Measurements from ENCODE around the gene PIK3CD. TPM values are rescaled to one million over a fixed set of nuclear protein-coding genes. Genes with fewer than 3 reads are reported as not detected.

PIK3CD gene
- total and polyA plus RNA-seq, 2 of the 8 experiments (the other 6 are each of a cell fraction or from before 2014, with no cell fraction given) = 20.6 to 24.1 TPM

- Histone ChIP-seq H4K8ac (ENCODE audit: extremely low read depth, insufficient read depth, low read length) (no peak overlapping the region), H3K18ac (ENCODE audit: extremely low read depth, low read length) (no peak overlapping the region), H3K36me3 (ENCODE audit: control insufficient read depth in 2 of 4, insufficient read depth in 4 of 4, low read length in 3 of 4) (peaks cover 8 to 28% (median 17%) of the 10 kb centered on the region in 4 experiments; a peak in 5 of 8 replicates), H3K9me3 (ENCODE audit: insufficient read depth in 2 of 2, low read depth in 1 of 2, low read length in 1 of 2) (no peaks in the 10 kb centered on the region), H3K14ac (ENCODE audit: insufficient read length) (no peak overlapping the region), H3K4me3 (ENCODE audit: extremely low read depth in 1 of 4, insufficient read depth in 2 of 4, low read depth in 3 of 4, low read length in 4 of 4) (no peak overlapping the region), H3K79me1 (ENCODE audit: low read depth, low read length) (no peaks in the 10 kb centered on the region; the same call in 1 of the 2 replicates), H2BK15ac (ENCODE audit: low read length) (no peak overlapping the region), H2BK120ac (replicated peaks; ENCODE audit: low read depth, low read length) (no peak overlapping the region), H4K20me1 (replicated peaks in 1 of 2; ENCODE audit: control insufficient read depth in 1 of 2, insufficient read depth in 2 of 2, low read length in 2 of 2) (peaks cover 0 to 8% of the 10 kb centered on the region in 2 experiments), H4K5ac (ENCODE audit: insufficient read length, low read depth, low read length) (no peak overlapping the region), H3K27ac (ENCODE audit: low read depth, low read length) (no peak overlapping the region), H4K91ac (replicated peaks; ENCODE audit: insufficient read length, low read length) (no peak overlapping the region), H3K9ac (replicated peaks in 1 of 4; ENCODE audit: extremely low read depth in 1 of 4, low read depth in 3 of 4, low read length in 3 of 4) (no peak overlapping the region), H2AFZ (ENCODE audit: low read length) (no peak overlapping the region), H3K4me2 (ENCODE audit: insufficient read depth in 1 of 2, low read depth in 2 of 2, low read length in 2 of 2) (no peak overlapping the region), H3K27me3 (replicated peaks in 1 of 4; ENCODE audit: control insufficient read depth in 3 of 4, extremely low read depth in 1 of 4, insufficient read depth in 3 of 4, low read length in 3 of 4) (no peaks in the 10 kb centered on the region), H3K56ac (replicated peaks; ENCODE audit: insufficient read length, low read depth, low read length) (no peak overlapping the region), H3K23me2 (ENCODE audit: low read depth, low read length) (no peaks in the 10 kb centered on the region), H2AK5ac (ENCODE audit: low read depth, low read length) (no peak overlapping the region), H3K4ac (replicated peaks; ENCODE audit: insufficient read length, low read depth, low read length) (no peak overlapping the region), H3K4me1 (replicated peaks in 1 of 4; ENCODE audit: control insufficient read depth in 3 of 4, insufficient read depth in 4 of 4, low read length in 3 of 4) (no peaks in the 10 kb centered on the region), H3K79me2 (ENCODE audit: control insufficient read depth in 1 of 2, insufficient read depth in 2 of 2, low read length in 2 of 2) (no peaks in the 10 kb centered on the region), H2BK20ac (ENCODE audit: low read length) (no peak overlapping the region), H2BK5ac (ENCODE audit: low read depth, low read length) (no peak overlapping the region), H2BK12ac (ENCODE audit: low read depth, low read length) (no peak overlapping the region), H3K23ac (ENCODE audit: insufficient read length) (no peak overlapping the region)
- TF ChIP-seq GTF2F1 (IDR thresholded peaks at IDR 0.05; ENCODE audit: borderline replicate concordance, low read depth, low read length) (no peak), GABPA (IDR thresholded peaks at IDR 0.05; ENCODE audit: borderline replicate concordance, insufficient read depth, low read length) (no peak), POLR2AphosphoS5 (IDR thresholded peaks at IDR 0.05; ENCODE audit: low read depth, low read length) (no peak), POU5F1 (IDR thresholded peaks at IDR 0.05; ENCODE audit: low read depth, low read length) (no peak), TAF7 (optimal IDR thresholded peaks at IDR 0.05; ENCODE audit: borderline replicate concordance, low read depth, low read length) (no peak), E2F6 (IDR thresholded peaks at IDR 0.05) (no peak), SP2 (IDR thresholded peaks at IDR 0.05; ENCODE audit: low read length) (no peak), TAF1 (IDR thresholded peaks at IDR 0.05; ENCODE audit: low read depth, low read length) (no peak), KDM4A (IDR thresholded peaks at IDR 0.05; ENCODE audit: low read depth, low read length, severe bottlenecking) (no peak), NRF1 (IDR thresholded peaks at IDR 0.05; ENCODE audit: low read depth, low read length) (no peak), FOSL1 (IDR thresholded peaks at IDR 0.05; ENCODE audit: insufficient read depth, low read depth, low read length) (no peak)
- 86% methylated on average over 5 of the region's 5 CpGs; no CpG with 5 or more reads in 1 of the 2 experiments for WGBS, 2 experiments (ENCODE audit: extremely low coverage in 1 of 2, insufficient coverage in 1 of 2, insufficient read length in 1 of 2, insufficient replicate concordance in 2 of 2, low coverage in 1 of 2, low lambda C conversion rate in 2 of 2, missing lambda C conversion rate in 1 of 2)
- FAIRE-seq (no peak), DNase-seq (ENCODE audit: low read depth in 1 of 2, low spot score in 2 of 2) (no peak)
- ChIA-PET POLR2A (ENCODE audit: partially characterized antibody) (interaction anchor here (0.8 to 1.2 kb wide), 2 partner anchors 15 to 20 kb away, joined by 4 to 5 read pairs; no protein-coding TSS in a partner anchor), CTCF (ENCODE audit: partially characterized antibody) (interaction anchor here (1.1 to 2.0 kb wide), 2 partner anchors 8 to 11 kb away, joined by 3 to 5 read pairs; no protein-coding TSS in a partner anchor)
These were observed 41.5 kb upstream of the PIK3CD start for GRCh38 chr1:9609998-9610397.

All from H1 (cell line).